Panc1 (cell line): Measurements from ENCODE around the gene RUNX3. TPM values are rescaled to one million over a fixed set of nuclear protein-coding genes. Genes with fewer than 3 reads are reported as not detected.

Experiments
- ATAC-seq: fragments of 200-7000 bp; cut with Tn5 transposase; 2 replicates; pipeline ENCODE4 v1.9.1; 2020; ENCODE audit warnings: mild to moderate bottlenecking, moderate library complexity
- BruUV-seq: library from RNA; stranded (reverse); fragments of 400-500 nt; replicated peaks from 2 replicates; lab custom pipeline; 2021; lab: Mats Ljungman, UMichigan
- CTCF ChIA-PET: fragments of 300-600 bp; sonication (Branson Sonifier 250); formaldehyde crosslinking; loops from one replicate; lab custom pipeline; 2022; ENCODE audit warnings: antibody characterized with exemption; lab: Charles Lee
- POLR2A ChIA-PET: fragments of 300-600 bp; sonication (Branson Sonifier 250); formaldehyde crosslinking; loops from one replicate; lab custom pipeline; 2022; ENCODE audit warnings: antibody characterized with exemption; lab: Charles Lee
- DNase-seq: peaks from one replicate; pipeline ENCODE4 v3.0.0-alpha.2; 2010; ENCODE audit warnings: low read depth, low spot score
- H3K27ac ChIP-seq: 2 replicates; pipeline ENCODE4 v1.5.1; 2011; ENCODE audit warnings: mild to moderate bottlenecking, low read length, inconsistent platforms
- H3K27me3 ChIP-seq: fragments of 200-500 bp; sonication (Bioruptor generic); 2 replicates; pipeline ENCODE4 v1.6.0; 2014; ENCODE audit warnings: low read length, inconsistent platforms; ENCODE audit not compliant: control insufficient read depth, insufficient read depth
- H3K36me3 ChIP-seq: fragments of 200-500 bp; sonication (Bioruptor generic); 2 replicates; pipeline ENCODE4 v1.5.1; 2014; ENCODE audit warnings: inconsistent platforms, mild to moderate bottlenecking, low read length, moderate library complexity; ENCODE audit not compliant: control insufficient read depth, insufficient read depth
- H3K4me1 ChIP-seq: 2 replicates; pipeline ENCODE4 v1.5.1; 2011; ENCODE audit warnings: inconsistent platforms, mild to moderate bottlenecking, low read length, moderate library complexity; ENCODE audit not compliant: control insufficient read depth, insufficient read depth
- H3K4me3 ChIP-seq, 2 experiments: 2 replicates each; pipeline ENCODE4 v1.5.1; 2011 to 2012; ENCODE audit warnings: low read depth in 2 of 2, low read length in 2 of 2, mild to moderate bottlenecking in 2 of 2, inconsistent platforms in 1 of 2, moderate library complexity in 1 of 2
- H3K9me3 ChIP-seq: fragments of 200-500 bp; sonication (Bioruptor generic); 2 replicates; pipeline ENCODE4 v1.5.1; 2014; ENCODE audit warnings: low read depth, mild to moderate bottlenecking, inconsistent platforms, low read length, moderate library complexity; ENCODE audit not compliant: control insufficient read depth, insufficient read depth
- POLR2AphosphoS5 ChIP-seq: IDR thresholded peaks from 2 replicates; pipeline ENCODE4 v1.6.1; 2012; ENCODE audit warnings: mild to moderate bottlenecking, low read depth, low read length, moderate library complexity
- SIN3A ChIP-seq: IDR thresholded peaks from 2 replicates; pipeline ENCODE4 v1.6.1; 2012; ENCODE audit warnings: low read depth, mild to moderate bottlenecking, low read length, moderate library complexity, borderline replicate concordance; ENCODE audit not compliant: insufficient read depth
- TCF7L2 ChIP-seq: IDR thresholded peaks from 2 replicates; pipeline ENCODE4 v1.6.1; 2011; ENCODE audit warnings: mild to moderate bottlenecking, low read depth, low read length, inconsistent platforms
- in situ Hi-C: cut with HindIII; loops from 2 replicates; pipeline ENCODE4 v1.10.0; 2016; ENCODE audit warnings: low sequenced_read_pairs, low pct_unique_long_range_greater_than_20kb
- intact Hi-C: fragments of 100-400 bp; cut with micrococcal nuclease; formaldehyde crosslinking; loops from one replicate; pipeline ENCODE4 v1.10.0; 2022; ENCODE audit not compliant: unreplicated experiment
- total RNA-seq: library from RNA; stranded (reverse); gene quantifications from one replicate; pipeline ENCODE4 v1.2.1, GENCODE V29; 2021; ENCODE audit not compliant: unreplicated experiment
- TF ChIP-seq, protein P1 (sequence below): fragments of 450-650 bp; IDR thresholded peaks from 2 replicates; pipeline ENCODE4 v1.5.1; 2017; ENCODE audit warnings: mild to moderate bottlenecking
- TF ChIP-seq, protein P2 (sequence below), 2 experiments: IDR thresholded peaks; 2 replicates each; pipeline ENCODE4 v1.6.1; 2011 to 2012; ENCODE audit warnings: low read depth in 2 of 2, control low read depth in 1 of 2, low read length in 1 of 2, mild to moderate bottlenecking in 1 of 2, moderate library complexity in 1 of 2; ENCODE audit not compliant: insufficient read depth in 1 of 2

RUNX3 gene
- total RNA-seq, 1 experiment from 2014 or later = 0.10 TPM

GRCh38 chr1:24864370-24864777 lies 65.7 kb downstream of the RUNX3 start:
- H3K36me3 ChIP-seq = no peaks in the 10 kb centered on the region
- CTCF ChIA-PET = no interaction called here
- H3K4me3 ChIP-seq = no peak overlapping the region
- H3K27ac ChIP-seq = no peak overlapping the region
- BruUV-seq = no TSS peak
- H3K9me3 ChIP-seq = no peaks in the 10 kb centered on the region
- in situ Hi-C loops = no loop called here
- H3K27me3 ChIP-seq = no peaks in the 10 kb centered on the region
- DNase-seq = no peak
- H3K4me1 ChIP-seq = no peaks in the 10 kb centered on the region; the same call in 1 of the 2 replicates
- no peak for ATAC-seq
- intact Hi-C loops = no loop called here
- TF ChIP-seq, protein P1, sequence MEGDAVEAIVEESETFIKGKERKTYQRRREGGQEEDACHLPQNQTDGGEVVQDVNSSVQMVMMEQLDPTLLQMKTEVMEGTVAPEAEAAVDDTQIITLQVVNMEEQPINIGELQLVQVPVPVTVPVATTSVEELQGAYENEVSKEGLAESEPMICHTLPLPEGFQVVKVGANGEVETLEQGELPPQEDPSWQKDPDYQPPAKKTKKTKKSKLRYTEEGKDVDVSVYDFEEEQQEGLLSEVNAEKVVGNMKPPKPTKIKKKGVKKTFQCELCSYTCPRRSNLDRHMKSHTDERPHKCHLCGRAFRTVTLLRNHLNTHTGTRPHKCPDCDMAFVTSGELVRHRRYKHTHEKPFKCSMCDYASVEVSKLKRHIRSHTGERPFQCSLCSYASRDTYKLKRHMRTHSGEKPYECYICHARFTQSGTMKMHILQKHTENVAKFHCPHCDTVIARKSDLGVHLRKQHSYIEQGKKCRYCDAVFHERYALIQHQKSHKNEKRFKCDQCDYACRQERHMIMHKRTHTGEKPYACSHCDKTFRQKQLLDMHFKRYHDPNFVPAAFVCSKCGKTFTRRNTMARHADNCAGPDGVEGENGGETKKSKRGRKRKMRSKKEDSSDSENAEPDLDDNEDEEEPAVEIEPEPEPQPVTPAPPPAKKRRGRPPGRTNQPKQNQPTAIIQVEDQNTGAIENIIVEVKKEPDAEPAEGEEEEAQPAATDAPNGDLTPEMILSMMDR = no peak
- TF ChIP-seq SIN3A (no peak), TCF7L2 (no peak), POLR2AphosphoS5 (no peak)
- TF ChIP-seq, protein P2, sequence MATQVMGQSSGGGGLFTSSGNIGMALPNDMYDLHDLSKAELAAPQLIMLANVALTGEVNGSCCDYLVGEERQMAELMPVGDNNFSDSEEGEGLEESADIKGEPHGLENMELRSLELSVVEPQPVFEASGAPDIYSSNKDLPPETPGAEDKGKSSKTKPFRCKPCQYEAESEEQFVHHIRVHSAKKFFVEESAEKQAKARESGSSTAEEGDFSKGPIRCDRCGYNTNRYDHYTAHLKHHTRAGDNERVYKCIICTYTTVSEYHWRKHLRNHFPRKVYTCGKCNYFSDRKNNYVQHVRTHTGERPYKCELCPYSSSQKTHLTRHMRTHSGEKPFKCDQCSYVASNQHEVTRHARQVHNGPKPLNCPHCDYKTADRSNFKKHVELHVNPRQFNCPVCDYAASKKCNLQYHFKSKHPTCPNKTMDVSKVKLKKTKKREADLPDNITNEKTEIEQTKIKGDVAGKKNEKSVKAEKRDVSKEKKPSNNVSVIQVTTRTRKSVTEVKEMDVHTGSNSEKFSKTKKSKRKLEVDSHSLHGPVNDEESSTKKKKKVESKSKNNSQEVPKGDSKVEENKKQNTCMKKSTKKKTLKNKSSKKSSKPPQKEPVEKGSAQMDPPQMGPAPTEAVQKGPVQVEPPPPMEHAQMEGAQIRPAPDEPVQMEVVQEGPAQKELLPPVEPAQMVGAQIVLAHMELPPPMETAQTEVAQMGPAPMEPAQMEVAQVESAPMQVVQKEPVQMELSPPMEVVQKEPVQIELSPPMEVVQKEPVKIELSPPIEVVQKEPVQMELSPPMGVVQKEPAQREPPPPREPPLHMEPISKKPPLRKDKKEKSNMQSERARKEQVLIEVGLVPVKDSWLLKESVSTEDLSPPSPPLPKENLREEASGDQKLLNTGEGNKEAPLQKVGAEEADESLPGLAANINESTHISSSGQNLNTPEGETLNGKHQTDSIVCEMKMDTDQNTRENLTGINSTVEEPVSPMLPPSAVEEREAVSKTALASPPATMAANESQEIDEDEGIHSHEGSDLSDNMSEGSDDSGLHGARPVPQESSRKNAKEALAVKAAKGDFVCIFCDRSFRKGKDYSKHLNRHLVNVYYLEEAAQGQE (IDR thresholded peaks at IDR 0.05; ENCODE audit: insufficient read depth in 1 of 2, low read depth in 2 of 2, low read length in 1 of 2) = no peak
- POLR2A ChIA-PET = no interaction called here

- no peak for TF ChIP-seq TCF7L2
- TF ChIP-seq POLR2AphosphoS5 = no peak
- TF ChIP-seq SIN3A = no peak
- TF ChIP-seq, protein P1 = no peak
- TF ChIP-seq, protein P2 (IDR thresholded peaks at IDR 0.05; ENCODE audit: insufficient read depth in 1 of 2, low read depth in 2 of 2, low read length in 1 of 2) = no peak
- Histone ChIP-seq H3K36me3 (no peaks in the 10 kb centered on the region), H3K9me3 (no peaks in the 10 kb centered on the region), H3K4me1 (no peaks in the 10 kb centered on the region; the same call in 1 of the 2 replicates), H3K4me3 (no peak overlapping the region), H3K27me3 (no peaks in the 10 kb centered on the region), H3K27ac (no peak overlapping the region)
- in situ Hi-C loops (no loop called here), intact Hi-C loops (no loop called here)
- POLR2A ChIA-PET = no interaction called here
- CTCF ChIA-PET = no interaction called here
- no peak for DNase-seq
- no TSS peak for BruUV-seq
- no peak for ATAC-seq
Observed at GRCh38 chr1:24862775-24863483, 67.1 kb downstream of the RUNX3 start.
